NCI-H2029 (cell line): Measurements from ENCODE around the gene IL12RB1.

Source experiments
- DNase-seq: peaks from one replicate; lab custom pipeline; 2025; lab: John Stamatoyannopoulos, UW

The IL12RB1 gene

GRCh38 chr19:18086590-18087138 lies at the start of gene IL12RB1:
Gene IL12RB1, minus strand, starts transcription at chr19:18086934. Its CDS starts 111 bp downstream, at chr19:18086823.
- DNase-seq, result no peak

- DNase-seq, result no peak
Observed at GRCh38 chr19:18135712-18136584, 49.2 kb upstream of the IL12RB1 start.

GRCh38 chr19:18131841-18132596 lies 45.3 kb upstream of the IL12RB1 start:
- no peak for DNase-seq

- no peak for DNase-seq
Observed at GRCh38 chr19:18130523-18131242, 43.9 kb upstream of the IL12RB1 start.

- DNase-seq, result no peak
Observed at GRCh38 chr19:18128805-18129204, 42.1 kb upstream of the IL12RB1 start.

GRCh38 chr19:18128044-18128443 lies 41.3 kb upstream of the IL12RB1 start:
- no peak for DNase-seq

- no peak for DNase-seq
Observed at GRCh38 chr19:18126097-18126496, 39.4 kb upstream of the IL12RB1 start.

- no peak for DNase-seq
Observed at GRCh38 chr19:18123819-18124218, 37.1 kb upstream of the IL12RB1 start.

- no peak for DNase-seq
Observed at GRCh38 chr19:18122860-18123795, 36.4 kb upstream of the IL12RB1 start.

- DNase-seq, result no peak
Observed at GRCh38 chr19:18122424-18122823, 35.7 kb upstream of the IL12RB1 start.

GRCh38 chr19:18121166-18121565 lies 34.4 kb upstream of the IL12RB1 start:
- DNase-seq, result no peak

- no peak for DNase-seq
Observed at GRCh38 chr19:18120127-18120526, 33.4 kb upstream of the IL12RB1 start.

- DNase-seq, result no peak
Observed at GRCh38 chr19:18119717-18120105, 33.0 kb upstream of the IL12RB1 start.

- DNase-seq, result no peak
Observed at GRCh38 chr19:18119013-18119716, 32.4 kb upstream of the IL12RB1 start.

GRCh38 chr19:18118420-18119012 lies 31.8 kb upstream of the IL12RB1 start:
- no peak for DNase-seq

- DNase-seq, result peak; percentile 88
Observed at GRCh38 chr19:18117692-18118378, 31.1 kb upstream of the IL12RB1 start.

GRCh38 chr19:18117364-18117691 lies 30.6 kb upstream of the IL12RB1 start:
- DNase-seq, result no peak

GRCh38 chr19:18114483-18114882 lies 27.7 kb upstream of the IL12RB1 start:
- no peak for DNase-seq

- DNase-seq, result no peak
Observed at GRCh38 chr19:18113827-18114226, 27.1 kb upstream of the IL12RB1 start.
